ENCODE measurements around the gene ADAM19.
"Not testable (repeated sequence)": the region's sequence is repeated elsewhere in the genome, so short reads cannot be mapped to it uniquely, and the experiment has no call there.

ADAM19 gene

GRCh38 chr5:157513182-157513581 is 62.4 kb downstream of the ADAM19 start:
- DNase-seq, result no peak

DNA sequence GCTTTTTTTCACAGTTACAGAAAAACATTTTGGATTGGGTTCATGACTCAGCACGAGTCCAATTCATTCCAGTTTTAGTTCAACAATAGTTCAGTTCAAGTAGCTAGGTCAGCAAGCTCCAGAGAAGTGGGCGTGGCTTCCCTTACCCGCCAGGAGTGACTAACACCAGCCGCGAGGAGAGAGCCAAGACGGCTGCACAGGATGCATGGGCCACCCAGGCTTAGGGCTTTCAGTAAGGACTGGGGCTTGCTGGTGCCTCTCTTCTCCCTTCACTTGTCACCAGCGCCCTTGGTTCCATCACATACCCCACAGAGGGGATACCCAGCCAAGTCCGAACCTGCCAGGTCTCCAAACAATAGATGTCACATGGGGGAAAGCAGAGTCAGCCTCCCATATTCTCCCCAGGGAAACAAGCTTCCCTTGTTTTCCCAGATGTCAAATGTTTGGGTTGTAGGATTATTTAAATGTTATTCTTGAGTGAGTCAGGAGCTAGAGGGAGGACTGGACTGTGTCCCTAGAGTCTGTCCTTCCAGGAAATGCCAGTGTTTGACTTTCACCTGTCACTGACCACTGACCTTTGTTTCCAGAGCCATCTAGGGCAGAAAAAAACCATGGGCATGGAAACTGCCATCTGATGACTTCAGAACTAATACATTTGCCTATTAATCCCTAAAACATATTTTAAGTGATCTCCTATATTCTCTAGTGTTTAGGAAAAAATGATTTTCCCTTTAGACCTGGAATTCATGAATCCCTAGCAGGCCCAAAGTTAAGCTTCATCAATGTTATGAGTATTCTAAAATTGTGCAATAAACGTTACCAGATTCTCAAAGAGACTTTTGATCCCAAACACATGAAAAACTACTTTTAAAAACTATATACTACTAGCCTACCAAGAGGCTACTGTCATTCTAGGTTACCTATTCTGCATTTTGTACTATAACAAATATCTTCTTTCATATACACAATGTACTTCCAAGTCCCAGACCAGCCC is 63.6 kb downstream of the ADAM19 start:
- DNase-seq, result peak; percentile 64

GRCh38 chr5:157510682-157511081 is 64.9 kb downstream of the ADAM19 start:
- no peak for DNase-seq

GRCh38 chr5:157509587-157509986 is 66.0 kb downstream of the ADAM19 start:
- no peak for DNase-seq

DNA sequence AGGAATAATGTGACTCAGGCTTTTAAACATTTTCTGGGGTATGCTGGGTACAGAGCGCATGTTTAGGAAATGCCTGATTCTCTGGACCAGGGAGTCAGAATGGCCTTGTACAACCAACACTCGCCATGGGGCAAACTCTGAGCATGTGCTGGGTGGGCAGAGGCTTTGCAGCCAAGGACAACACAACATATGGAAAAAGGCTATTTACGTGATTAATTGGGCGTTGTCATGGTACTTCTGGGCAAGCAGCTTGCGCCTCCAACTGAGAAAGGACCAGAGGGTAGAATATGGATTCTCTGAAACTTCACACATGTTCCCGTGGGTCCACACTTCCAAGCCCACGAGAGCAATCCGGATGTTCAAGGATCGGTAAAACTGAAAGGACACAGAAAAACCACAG is 66.5 kb downstream of the ADAM19 start:
- DNase-seq, result no peak

DNA sequence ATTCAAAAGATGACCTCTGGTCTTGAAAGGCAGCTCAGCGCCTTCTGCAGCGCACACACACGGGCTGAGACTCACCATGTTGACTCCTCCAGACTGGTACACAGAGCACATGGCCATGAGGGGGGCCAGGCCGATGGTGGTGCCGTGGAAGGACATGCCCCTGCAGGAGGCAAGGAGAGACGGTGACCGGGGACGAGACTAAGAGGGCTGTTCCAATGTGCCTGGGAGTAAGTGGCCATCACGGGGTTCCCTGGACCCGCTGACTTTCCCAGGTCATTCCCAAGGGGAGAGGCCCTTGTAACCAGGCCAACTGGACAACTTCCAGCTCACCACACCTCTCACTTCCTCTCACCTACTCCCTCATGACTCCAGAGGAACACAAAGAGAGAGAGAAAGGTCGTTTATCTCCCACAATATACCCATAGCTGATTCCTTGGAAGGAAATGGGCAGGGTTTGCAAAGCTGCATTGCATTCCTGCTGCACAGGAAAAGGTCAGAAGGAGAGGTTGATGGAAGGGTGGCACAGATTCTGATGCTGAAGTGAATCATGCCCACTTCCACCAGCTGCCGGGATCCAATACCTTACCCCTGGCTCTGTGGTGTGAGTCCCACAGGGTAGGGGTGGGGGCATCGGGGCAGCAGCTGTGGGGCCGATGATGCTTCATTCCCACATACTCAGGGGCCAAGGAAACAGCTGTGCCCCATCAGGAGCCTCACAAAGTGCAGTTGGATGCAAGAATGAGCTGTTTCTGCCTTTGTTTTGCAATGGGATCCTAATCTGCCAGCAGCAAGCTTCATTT is 68.4 kb downstream of the ADAM19 start:
- no peak for DNase-seq

DNA sequence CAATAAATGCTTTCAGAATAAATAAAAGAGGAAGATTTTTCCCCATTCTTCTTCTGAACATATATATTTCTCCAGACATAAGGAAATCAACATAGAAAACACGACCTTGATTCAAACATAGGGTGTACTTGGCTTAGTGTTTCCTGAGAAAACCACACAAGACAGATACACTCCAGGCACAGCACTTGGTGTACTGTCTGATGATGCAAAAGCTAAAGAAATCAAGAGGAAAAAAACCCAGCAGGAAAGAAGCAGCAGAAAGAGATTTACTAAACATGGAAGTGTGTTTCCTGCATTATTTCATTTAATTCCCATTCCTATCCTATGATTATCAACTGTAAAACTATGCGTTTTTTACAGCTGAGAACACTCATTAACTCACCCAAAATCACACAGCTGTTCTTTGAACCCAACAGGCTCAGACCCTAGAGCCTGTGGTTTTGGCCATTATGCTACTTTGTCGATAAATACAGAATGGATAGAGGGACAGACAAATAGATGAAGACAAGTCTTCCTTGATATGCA is 69.4 kb downstream of the ADAM19 start:
- DNase-seq, result no peak

- no peak for DNase-seq
These were observed 70.1 kb downstream of the ADAM19 start for GRCh38 chr5:157505496-157505895.

GRCh38 chr5:157504053-157504452 is 71.5 kb downstream of the ADAM19 start:
- no peak for DNase-seq

- no peak for DNase-seq
These were observed 73.4 kb downstream of the ADAM19 start for GRCh38 chr5:157502143-157502647.

GRCh38 chr5:157497875-157498611 is 77.5 kb downstream of the ADAM19 start:
- DNase-seq, result peak; percentile 38

DNA sequence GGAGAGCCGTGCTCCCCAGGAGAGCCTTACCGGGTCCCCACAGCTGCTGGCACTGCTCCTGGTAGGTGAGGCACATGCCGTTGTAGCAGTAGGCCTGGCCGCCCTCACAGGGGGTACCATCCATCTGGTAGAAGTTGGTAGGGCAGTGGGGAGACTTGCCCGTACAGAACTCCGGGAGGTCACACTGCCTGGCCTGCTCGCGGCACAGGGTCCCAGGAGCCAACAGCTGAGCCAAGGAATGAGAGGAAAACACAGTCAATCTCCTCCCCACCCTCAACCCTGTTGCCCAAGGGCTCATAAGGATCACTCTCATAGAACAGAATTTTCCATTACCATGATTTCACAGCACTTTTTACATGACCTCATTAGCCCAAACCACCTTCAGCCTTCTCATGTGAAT is 78.7 kb downstream of the ADAM19 start:
- no peak for DNase-seq

- no peak for DNase-seq
These were observed 81.3 kb downstream of the ADAM19 start for GRCh38 chr5:157494178-157494832.

DNA sequence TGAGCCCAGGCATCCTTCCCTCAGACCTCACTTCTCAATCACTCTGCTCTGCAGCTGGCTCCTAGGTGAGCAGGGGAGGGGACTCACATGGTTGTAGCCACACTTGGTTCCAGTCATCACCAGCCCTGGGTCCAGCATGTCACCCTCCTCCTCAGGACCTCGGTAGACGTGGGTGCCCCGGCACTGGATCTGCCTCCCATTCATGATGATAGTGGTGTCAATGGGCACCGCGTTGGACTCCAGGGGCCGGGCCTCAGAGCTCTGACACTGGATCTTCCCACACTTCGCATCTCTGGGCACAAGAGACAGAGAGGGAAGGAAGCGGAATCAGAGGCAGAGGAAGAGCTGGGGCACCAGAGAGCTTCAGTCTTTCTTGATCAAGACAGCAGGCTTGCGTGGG is 82.7 kb downstream of the ADAM19 start:
- DNase-seq, result no peak

DNA sequence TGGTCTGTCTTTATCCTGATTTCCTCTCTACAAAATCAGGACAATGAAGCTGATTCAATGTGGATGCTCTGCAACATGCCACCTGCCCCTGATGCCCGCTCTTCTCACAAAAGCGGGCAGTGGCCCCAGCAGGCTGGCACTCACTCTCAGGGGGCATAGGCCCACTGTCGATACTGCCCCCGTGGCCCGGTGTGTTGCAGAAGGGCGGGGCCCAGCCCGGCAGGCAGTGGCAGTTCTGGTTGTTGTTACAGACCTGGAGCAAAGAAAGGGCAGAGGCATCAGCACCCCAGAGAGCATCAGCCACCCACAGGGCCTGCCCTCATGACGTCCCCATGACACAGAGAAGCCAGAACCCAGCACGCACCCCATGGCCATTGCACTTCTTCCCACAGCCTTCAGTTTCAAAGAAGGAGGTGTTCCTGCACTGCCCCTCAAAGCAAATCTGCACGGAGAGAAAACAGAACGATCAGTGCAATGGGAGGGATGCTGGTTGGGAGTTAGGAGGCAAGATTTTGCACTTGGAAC is 84.0 kb downstream of the ADAM19 start:
- DNase-seq, result no peak

- no peak for DNase-seq
These were observed 88.2 kb downstream of the ADAM19 start for GRCh38 chr5:157487358-157487757.

DNA sequence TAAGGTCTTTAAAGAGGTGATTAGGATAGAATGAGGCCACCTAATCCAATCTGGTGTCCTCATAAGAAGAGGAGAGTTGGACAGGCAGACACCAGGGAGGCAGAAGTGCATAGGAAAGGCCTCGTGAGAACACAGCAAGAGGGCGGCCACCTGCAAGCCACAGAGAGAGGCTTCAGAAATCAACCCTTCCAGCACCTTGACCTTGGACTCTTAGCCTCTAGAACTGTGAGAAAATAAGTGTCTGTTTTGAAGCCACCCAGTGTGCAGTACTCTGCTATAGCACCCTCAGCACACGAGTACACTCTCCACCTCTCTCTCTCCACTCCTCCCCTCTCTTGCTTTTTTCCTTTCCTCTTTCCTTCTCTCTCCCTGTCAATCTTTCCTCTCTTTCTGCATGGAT is 88.7 kb downstream of the ADAM19 start:
- DNase-seq, result no peak

- no peak for DNase-seq
These were observed 89.3 kb downstream of the ADAM19 start for GRCh38 chr5:157486221-157486681.

- DNase-seq, result peak; percentile 18
These were observed 89.8 kb downstream of the ADAM19 start for GRCh38 chr5:157485811-157486210.

- DNase-seq, result no peak
These were observed 90.2 kb downstream of the ADAM19 start for GRCh38 chr5:157485340-157485739.

DNA sequence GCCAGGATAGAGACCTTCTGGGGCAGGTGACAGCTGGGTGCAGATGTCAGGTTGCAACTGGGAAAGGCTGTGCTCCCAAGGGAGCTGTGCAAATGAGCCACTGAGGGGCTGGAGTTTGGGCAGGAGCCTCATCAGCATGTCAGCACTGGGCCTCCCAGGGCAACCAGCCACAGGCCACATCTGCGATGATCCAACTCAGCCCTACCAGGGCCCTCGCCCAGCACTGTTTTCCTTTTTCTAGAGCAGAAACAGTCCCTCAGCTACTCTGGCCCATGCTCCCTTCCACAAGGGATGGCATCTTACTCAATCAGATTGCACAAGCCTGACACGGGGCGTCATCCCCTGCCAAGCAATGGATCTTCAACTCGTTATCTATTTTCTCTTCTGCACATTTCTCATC is 90.8 kb downstream of the ADAM19 start:
- DNase-seq, result peak; percentile 76

DNA sequence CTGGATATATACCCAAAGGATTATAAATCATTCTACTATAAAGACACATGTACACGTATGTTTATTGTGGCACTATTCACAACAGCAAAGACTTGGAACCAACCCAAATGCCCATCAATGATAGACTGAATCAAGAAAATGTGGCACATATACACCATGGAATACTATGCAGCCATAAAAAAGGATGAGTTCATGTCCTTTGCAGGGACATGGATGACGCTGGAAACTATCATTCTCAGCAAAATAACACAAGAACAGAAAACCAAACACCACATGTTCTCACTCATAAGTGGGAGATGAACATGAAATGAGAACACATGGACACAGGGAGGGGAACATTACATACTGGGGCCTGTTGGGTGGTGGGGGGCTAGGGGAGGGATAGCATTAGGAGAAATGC is 92.9 kb downstream of the ADAM19 start:
- DNase-seq, result not testable (repeated sequence)
